Raji (cell line): ENCODE data around the gene SMIM10L1.

Experiments
- POLR2A ChIP-seq: IDR thresholded peaks from 2 replicates; pipeline ENCODE4 v1.6.1; 2011; ENCODE audit warnings: low read depth, low read length, control low read depth; ENCODE audit not compliant: insufficient read depth

SMIM10L1 gene

GRCh38 chr12:11171145-11171968, at the start of gene SMIM10L1:
Gene SMIM10L1, plus strand, starts transcription at chr12:11171194. Its CDS starts 163 bp downstream, at chr12:11171357.
- peak; percentile 86 for TF ChIP-seq POLR2A

DNA sequence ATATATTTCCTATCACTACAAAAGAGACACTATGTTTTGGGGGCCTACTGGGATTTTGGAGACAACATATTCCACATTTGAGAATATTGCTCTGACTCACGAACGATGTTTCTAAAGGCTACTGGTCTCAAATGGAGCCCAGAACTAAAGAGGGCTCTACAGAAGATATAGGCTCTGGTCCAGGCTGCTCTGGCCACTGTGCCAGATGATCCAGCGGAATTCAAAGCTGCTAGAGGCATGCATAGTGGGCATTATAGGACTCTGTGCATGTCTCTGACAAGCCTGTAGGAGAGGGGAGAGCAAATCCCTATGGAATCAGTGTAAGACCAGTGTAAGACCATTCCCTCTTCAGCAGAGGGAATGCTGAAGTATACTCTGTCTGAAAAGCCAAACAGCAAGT, 40.6 kb upstream of the SMIM10L1 start:
- TF ChIP-seq POLR2A: no peak

DNA sequence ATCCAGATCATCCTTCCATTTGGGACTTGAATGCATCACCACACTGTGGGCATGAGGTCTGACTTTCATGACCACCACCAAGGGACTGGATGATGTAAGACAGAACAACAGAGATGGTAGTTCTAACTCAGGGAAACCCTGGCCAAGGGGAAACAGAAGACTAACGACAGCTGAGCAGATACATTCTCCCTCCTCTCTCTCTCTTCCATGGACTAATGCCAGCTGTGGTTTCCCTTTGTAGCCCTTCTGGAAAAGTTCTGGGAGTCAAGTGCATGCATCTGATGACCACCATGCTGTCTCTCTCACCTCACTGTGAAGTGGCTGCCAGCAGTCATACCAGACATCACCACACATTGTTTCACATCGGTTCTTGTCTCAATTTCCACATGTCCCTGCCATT, 40.0 kb upstream of the SMIM10L1 start:
- no peak for TF ChIP-seq POLR2A

GRCh38 chr12:11133162-11133561, 37.8 kb upstream of the SMIM10L1 start:
- TF ChIP-seq POLR2A: no peak

- no peak for TF ChIP-seq POLR2A
Observed at GRCh38 chr12:11133816-11134215, 37.2 kb upstream of the SMIM10L1 start.

DNA sequence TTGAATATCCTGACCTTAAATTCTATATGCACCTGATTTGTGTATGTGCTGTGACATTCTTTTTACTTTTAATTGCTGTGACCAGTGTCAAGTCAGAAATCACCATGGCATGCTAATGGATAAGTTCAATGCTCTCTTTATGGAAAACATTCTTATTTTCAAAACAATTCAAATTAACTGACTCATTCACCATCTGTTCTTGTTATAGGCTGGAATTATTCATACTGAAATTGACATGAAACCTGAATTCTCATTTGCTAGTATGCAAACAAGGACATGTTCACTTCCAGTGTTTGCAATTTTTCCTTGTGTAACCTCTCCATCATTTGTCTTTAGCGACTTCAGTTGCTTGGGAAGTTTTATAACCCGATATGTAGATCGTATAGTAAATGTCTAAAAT, 36.7 kb upstream of the SMIM10L1 start, which contains the start of gene TAS2R30:
TAS2R30 (minus strand) TSS at position 340 of the 400 bp plus-strand sequence. CDS start 400 bp downstream, outside the sequence.
- TF ChIP-seq POLR2A: no peak

DNA sequence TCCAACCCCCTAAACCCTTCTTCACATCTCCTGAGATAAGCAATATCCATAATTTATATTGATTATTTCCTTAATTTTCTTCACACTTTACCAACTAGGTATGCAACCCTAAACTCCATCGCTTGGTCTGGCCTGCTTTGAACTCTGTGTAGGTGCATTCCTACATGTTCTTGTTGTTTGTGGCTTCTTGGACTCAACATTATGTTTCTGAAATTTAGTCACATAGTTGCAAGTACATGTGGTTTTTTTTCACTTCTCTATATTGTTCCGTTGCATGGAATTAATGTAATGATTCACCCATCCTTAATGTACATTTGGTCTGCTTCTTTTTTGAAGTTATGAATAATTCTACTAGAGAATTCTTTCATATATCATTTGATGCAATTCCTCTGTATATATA, 34.9 kb upstream of the SMIM10L1 start:
- TF ChIP-seq POLR2A: no peak

DNA sequence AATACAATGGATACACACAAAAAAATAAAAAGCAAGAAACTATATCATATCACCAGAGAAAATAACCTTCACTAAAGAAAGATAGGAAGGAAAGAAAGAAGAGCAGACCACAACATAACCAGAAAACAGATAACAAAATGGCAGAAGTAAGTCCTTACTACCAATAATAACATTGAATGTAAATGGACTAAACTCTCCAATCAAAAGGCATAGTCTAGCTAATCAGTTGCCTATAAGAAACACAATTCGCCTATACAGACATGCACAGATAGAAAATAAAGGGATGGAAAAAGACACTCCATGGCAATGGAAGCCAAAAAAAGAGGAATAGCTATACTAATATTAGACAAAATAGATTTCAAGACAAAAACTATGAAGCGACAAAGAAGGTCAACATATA, 27.6 kb upstream of the SMIM10L1 start:
- no peak for TF ChIP-seq POLR2A

GRCh38 chr12:11144297-11144696, 26.7 kb upstream of the SMIM10L1 start:
- no peak for TF ChIP-seq POLR2A

GRCh38 chr12:11147420-11147819, 23.6 kb upstream of the SMIM10L1 start:
- no peak for TF ChIP-seq POLR2A

- TF ChIP-seq POLR2A: no peak
Observed at GRCh38 chr12:11150832-11151231, 20.2 kb upstream of the SMIM10L1 start.

- no peak for TF ChIP-seq POLR2A
Observed at GRCh38 chr12:11152725-11153124, 18.3 kb upstream of the SMIM10L1 start.

GRCh38 chr12:11154400-11154925, 16.5 kb upstream of the SMIM10L1 start:
- no peak for TF ChIP-seq POLR2A

- no peak for TF ChIP-seq POLR2A
Observed at GRCh38 chr12:11158885-11159444, 12.0 kb upstream of the SMIM10L1 start.

DNA sequence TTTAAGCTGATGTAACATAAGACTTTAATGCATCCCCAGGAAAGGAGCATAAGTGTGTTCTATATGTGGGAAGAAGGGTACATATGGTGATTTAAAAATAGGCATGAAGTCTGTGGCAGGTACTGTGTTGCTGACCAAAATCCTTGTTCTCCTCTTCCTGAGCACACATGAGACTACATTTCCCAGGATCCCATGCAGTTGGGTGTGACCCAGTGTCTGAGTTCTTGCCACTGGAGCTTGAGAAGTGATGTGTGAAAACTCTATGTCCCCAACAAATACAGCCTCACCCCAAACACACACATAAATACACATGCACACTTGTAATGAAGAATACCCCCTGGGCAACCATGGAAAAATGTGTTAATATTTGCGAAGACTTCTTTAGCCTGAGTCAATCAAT, 8.5 kb upstream of the SMIM10L1 start:
- TF ChIP-seq POLR2A: no peak

DNA sequence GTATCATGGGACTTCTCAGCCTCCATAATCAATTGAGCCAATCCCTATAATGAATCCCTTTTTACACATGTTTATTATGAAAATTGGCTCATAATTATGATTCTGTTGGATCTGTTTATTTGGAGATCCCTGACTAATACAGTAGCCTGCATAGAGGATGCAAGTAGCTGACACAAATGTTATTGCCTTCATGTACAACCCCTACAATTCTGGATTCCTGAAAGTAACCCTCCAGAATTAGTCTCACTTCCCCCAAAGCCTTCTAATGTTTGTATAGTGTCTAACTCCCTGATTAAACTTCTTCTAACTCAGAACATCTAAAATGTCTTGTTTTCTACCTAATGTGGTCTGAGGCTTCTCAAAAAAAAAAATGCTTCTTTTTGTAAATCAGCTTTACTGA, 6.6 kb upstream of the SMIM10L1 start:
- TF ChIP-seq POLR2A: no peak
